OCI-LY1 (cell line): Measurements from ENCODE around the gene HES2.

ENCODE experiments used
- H2AFZ ChIP-seq: fragments of 200-600 bp; sonication (generic), shearing (Covaris generic); 2 replicates; pipeline ENCODE4 v1.6.0; 2014; ENCODE audit warnings: antibody characterized with exemption, mild to moderate bottlenecking, low read length
- H3F3A ChIP-seq: fragments of 200-600 bp; sonication (generic), shearing (Covaris generic); 2 replicates; pipeline ENCODE4 v1.6.0; 2014; ENCODE audit warnings: mild to moderate bottlenecking, antibody characterized with exemption, low read length, moderate library complexity; ENCODE audit not compliant: insufficient read depth
- H3K27ac ChIP-seq: fragments of 200-600 bp; sonication (generic); 2 replicates; pipeline ENCODE4 v1.5.1; 2014; ENCODE audit warnings: low read length, mixed run types, mild to moderate bottlenecking, low read depth; ENCODE audit not compliant: poor library complexity, severe bottlenecking
- H3K27me3 ChIP-seq: fragments of 200-600 bp; sonication (generic); 2 replicates; pipeline ENCODE4 v1.6.0; 2014; ENCODE audit warnings: antibody characterized with exemption, mild to moderate bottlenecking, low read length, moderate library complexity; ENCODE audit not compliant: insufficient read depth
- H3K36me3 ChIP-seq: fragments of 200-600 bp; sonication (generic); 2 replicates; pipeline ENCODE4 v1.6.1; 2014; ENCODE audit warnings: mild to moderate bottlenecking, antibody characterized with exemption, low read length, moderate library complexity, mixed read lengths; ENCODE audit not compliant: insufficient read depth
- H3K4me1 ChIP-seq: fragments of 200-600 bp; sonication (generic); 2 replicates; pipeline ENCODE4 v1.5.1; 2014; ENCODE audit warnings: mild to moderate bottlenecking, low read length, moderate library complexity; ENCODE audit not compliant: insufficient read depth, severe bottlenecking
- H3K4me2 ChIP-seq: fragments of 200-600 bp; sonication (generic), shearing (Covaris generic); 2 replicates; pipeline ENCODE4 v1.6.1; 2014; ENCODE audit warnings: low read length
- H3K4me3 ChIP-seq: fragments of 200-600 bp; sonication (generic); 2 replicates; pipeline ENCODE4 v1.5.1; 2014; ENCODE audit warnings: low read length, low read depth, mild to moderate bottlenecking, mixed read lengths; ENCODE audit not compliant: poor library complexity, severe bottlenecking
- H3K79me2 ChIP-seq: fragments of 200-600 bp; shearing (Covaris generic); 2 replicates; pipeline ENCODE4 v1.6.1; 2016; ENCODE audit warnings: mixed run types, low read length, mixed read lengths; ENCODE audit not compliant: insufficient read depth
- H3K9ac ChIP-seq: fragments of 200-600 bp; sonication (generic), shearing (Covaris generic); 2 replicates; pipeline ENCODE4 v1.6.1; 2014; ENCODE audit warnings: mild to moderate bottlenecking, low read length, mixed read lengths
- H3K9me2 ChIP-seq: fragments of 200-600 bp; sonication (generic), shearing (Covaris generic); 2 replicates; pipeline ENCODE4 v1.6.1; 2014; ENCODE audit warnings: low read depth, mild to moderate bottlenecking, low read length, mixed read lengths
- H3K9me3 ChIP-seq: fragments of 200-600 bp; shearing (Covaris generic); 2 replicates; pipeline ENCODE4 v1.6.1; 2014; ENCODE audit warnings: low read length, mixed read lengths
- H4K20me1 ChIP-seq: fragments of 200-600 bp; sonication (generic), shearing (Covaris generic); 2 replicates; pipeline ENCODE4 v1.6.0; 2016; ENCODE audit warnings: mild to moderate bottlenecking, low read length; ENCODE audit not compliant: insufficient read depth
- CTCF ChIP-seq: fragments of 200-600 bp; sonication (generic), shearing (Covaris generic); IDR thresholded peaks from 2 replicates; pipeline ENCODE4 v1.5.1; 2017; ENCODE audit warnings: mild to moderate bottlenecking, antibody characterized with exemption, low read length, moderate library complexity, mixed read lengths
- EZH2 ChIP-seq: fragments of 200-600 bp; sonication (generic), shearing (Covaris generic); IDR thresholded peaks from 2 replicates; pipeline ENCODE4 v1.8.0; 2017; ENCODE audit warnings: borderline replicate concordance, mixed run types, mild to moderate bottlenecking, antibody characterized with exemption, low read length, moderate library complexity, mixed read lengths

HES2 gene

GRCh38 chr1:6463120-6463412 lies 43.3 kb upstream of the HES2 start:
- Histone ChIP-seq H3K27ac (no peak overlapping the region), H3K27me3 (0 out of 2 replicates have a peak, but pooled peaks cover 20% of the 10 kb centered on the region), H3F3A (no peaks in the 10 kb centered on the region), H3K9ac (no peak overlapping the region), H3K4me2 (no peak overlapping the region), H2AFZ (no peak overlapping the region), H3K9me2 (no peaks in the 10 kb centered on the region), H3K4me3 (no peak overlapping the region), H3K79me2 (no peaks in the 10 kb centered on the region), H3K36me3 (no peaks in the 10 kb centered on the region), H4K20me1 (no peaks in the 10 kb centered on the region), H3K9me3 (no peaks in the 10 kb centered on the region), H3K4me1 (peaks cover 11% of the 10 kb centered on the region)
- no peak for TF ChIP-seq EZH2
- TF ChIP-seq CTCF: no peak

GRCh38 chr1:6462412-6463119 lies 42.8 kb upstream of the HES2 start:
- H3K27me3 ChIP-seq: 0 out of 2 replicates have a peak, but pooled peaks cover 20% of the 10 kb centered on the region
- H3F3A ChIP-seq: no peaks in the 10 kb centered on the region
- no peaks in the 10 kb centered on the region for H3K79me2 ChIP-seq
- H4K20me1 ChIP-seq: no peaks in the 10 kb centered on the region
- no peaks in the 10 kb centered on the region for H3K9me2 ChIP-seq
- TF ChIP-seq CTCF (no peak), EZH2 (no peak)
- no peaks in the 10 kb centered on the region for H3K9me3 ChIP-seq
- no peak overlapping the region for H3K4me3 ChIP-seq
- H3K27ac ChIP-seq: no peak overlapping the region
- peaks cover 11% of the 10 kb centered on the region for H3K4me1 ChIP-seq
- H2AFZ ChIP-seq: no peak overlapping the region
- H3K4me2 ChIP-seq: no peak overlapping the region
- no peak overlapping the region for H3K9ac ChIP-seq
- no peaks in the 10 kb centered on the region for H3K36me3 ChIP-seq

GRCh38 chr1:6461538-6462411 lies 42.1 kb upstream of the HES2 start:
- H3K79me2 ChIP-seq: no peaks in the 10 kb centered on the region
- no peak overlapping the region for H3K9ac ChIP-seq
- no peaks in the 10 kb centered on the region for H3F3A ChIP-seq
- H3K4me1 ChIP-seq: peaks cover 11% of the 10 kb centered on the region
- no peaks in the 10 kb centered on the region for H3K9me2 ChIP-seq
- no peaks in the 10 kb centered on the region for H3K36me3 ChIP-seq
- TF ChIP-seq EZH2: no peak
- TF ChIP-seq CTCF: no peak
- no peak overlapping the region for H2AFZ ChIP-seq
- no peak overlapping the region for H3K4me2 ChIP-seq
- H3K27ac ChIP-seq: no peak overlapping the region
- 0 out of 2 replicates have a peak, but pooled peaks cover 16% of the 10 kb centered on the region for H3K27me3 ChIP-seq
- no peak overlapping the region for H3K4me3 ChIP-seq
- H4K20me1 ChIP-seq: no peaks in the 10 kb centered on the region
- H3K9me3 ChIP-seq: no peaks in the 10 kb centered on the region
